Skeletal muscle tissue (tissue), 4 donors: ENCODE data around the gene CTDSPL2. TPM values are rescaled to one million over a fixed set of nuclear protein-coding genes. Genes with fewer than 3 reads are reported as not detected.

Source experiments
- H3K27ac ChIP-seq: one replicate; pipeline ENCODE4 v1.7.0; 2013; ENCODE audit warnings: mild to moderate bottlenecking, low read depth, low read length, inconsistent platforms
- H3K27me3 ChIP-seq, 3 donors: one replicate each; pipeline ENCODE4 v1.7.0; 2013; ENCODE audit warnings: low read length in 3 of 3; ENCODE audit not compliant: control insufficient read depth in 3 of 3, insufficient read depth in 3 of 3
- H3K36me3 ChIP-seq, 3 donors: one replicate each; pipeline ENCODE4 v1.7.0; 2013; ENCODE audit warnings: low read length in 3 of 3; ENCODE audit not compliant: control insufficient read depth in 3 of 3, insufficient read depth in 3 of 3
- H3K4me1 ChIP-seq, 3 donors: one replicate each; pipeline ENCODE4 v1.7.0; 2013; ENCODE audit warnings: low read length in 3 of 3, mild to moderate bottlenecking in 3 of 3; ENCODE audit not compliant: control insufficient read depth in 3 of 3, insufficient read depth in 3 of 3
- H3K4me3 ChIP-seq, 3 donors: one replicate each; pipeline ENCODE4 v1.7.0; 2013; ENCODE audit warnings: low read length in 3 of 3
- H3K9ac ChIP-seq, 3 donors: one replicate each; pipeline ENCODE4 v1.7.0; 2013; ENCODE audit warnings: low read length in 3 of 3, mild to moderate bottlenecking in 3 of 3, moderate library complexity in 2 of 3, low read depth in 1 of 3
- H3K9me3 ChIP-seq, 3 donors: one replicate each; pipeline ENCODE4 v1.7.0; 2013; ENCODE audit warnings: low read length in 3 of 3; ENCODE audit not compliant: control insufficient read depth in 3 of 3
- total RNA-seq: library from RNA; depleted of rRNA; stranded (reverse); fragments of >200 nt; gene quantifications from one replicate; pipeline ENCODE4 v1.2.3, GENCODE V29; 2014
- donor health status: Osteomylitis.

CTDSPL2 gene
- total RNA-seq, 1 donor from 2014 or later = 59.5 TPM

DNA sequence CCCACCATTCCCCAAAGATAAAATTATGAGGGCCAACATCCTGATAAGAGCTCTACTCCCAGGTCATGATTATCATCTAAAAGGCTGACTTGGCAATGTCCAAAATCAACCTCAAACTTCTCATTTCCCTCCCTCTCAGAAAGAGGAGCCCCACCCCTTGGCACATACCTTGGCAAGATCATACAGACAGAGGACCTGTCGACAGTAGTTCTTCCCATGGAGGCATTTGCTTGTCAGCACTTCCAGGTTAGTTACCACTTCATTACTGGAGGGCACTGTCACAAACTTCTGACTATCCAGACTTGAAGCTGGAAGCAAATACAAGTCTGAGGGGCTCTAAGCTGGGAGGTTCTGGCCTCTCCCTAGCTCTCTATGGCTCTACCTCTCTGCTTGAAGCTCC, 147.3 kb downstream of the CTDSPL2 start:
- Histone ChIP-seq H3K9ac (peak overlapping the region in 1 of 3 donors; percentile 17), H3K36me3 (peaks cover 16 to 23% (median 21%) of the 10 kb centered on the region in 3 donors), H3K9me3 (no peaks in the 10 kb centered on the region), H3K27me3 (no peaks in the 10 kb centered on the region), H3K4me3 (no peak overlapping the region), H3K27ac (no peak overlapping the region), H3K4me1 (peaks cover 0 to 4% (median 0%) of the 10 kb centered on the region in 3 donors)

Other genes with a start within 250 kb of the CTDSPL2 start
- gene FRMD5, start 232.4 kb upstream of the CTDSPL2 start, total RNA-seq = 3.7 TPM
- 52.7 TPM for gene GOLM2, start 138.9 kb upstream of the CTDSPL2 start, total RNA-seq
- gene EIF3J, start 109.5 kb downstream of the CTDSPL2 start, total RNA-seq = 35.0 TPM
- 67.3 TPM for gene SPG11, start 236.0 kb downstream of the CTDSPL2 start, total RNA-seq